Neural progenitor cell (in vitro differentiated cells): ENCODE data around the gene ATXN1. TPM values are rescaled to one million over a fixed set of nuclear protein-coding genes. Genes with fewer than 3 reads are reported as not detected.

Source experiments
- DNase-seq: peaks from one replicate; pipeline ENCODE4 v3.0.0-alpha.2; 2016; ENCODE audit warnings: low spot score
- H2AFZ ChIP-seq: fragments of 200-600 bp; sonication (generic); replicated peaks from 2 replicates; pipeline ENCODE4 v1.6.1; 2016; ENCODE audit warnings: antibody characterized with exemption
- H3F3A ChIP-seq: fragments of 200-600 bp; sonication (generic); 2 replicates; pipeline ENCODE4 v1.6.1; 2016; ENCODE audit warnings: antibody characterized with exemption, low read depth
- H3K27ac ChIP-seq: fragments of 200-600 bp; sonication (generic); 2 replicates; pipeline ENCODE4 v1.5.1; 2016; ENCODE audit warnings: mild to moderate bottlenecking
- H3K27me3 ChIP-seq: fragments of 200-600 bp; sonication (generic); 2 replicates; pipeline ENCODE4 v1.6.1; 2016; ENCODE audit warnings: mild to moderate bottlenecking, moderate library complexity
- H3K36me3 ChIP-seq: fragments of 200-600 bp; sonication (generic); 2 replicates; pipeline ENCODE4 v1.5.1; 2016
- H3K4me1 ChIP-seq: fragments of 200-600 bp; sonication (generic); 2 replicates; pipeline ENCODE4 v1.6.1; 2016; ENCODE audit warnings: mixed run types
- H3K4me2 ChIP-seq: fragments of 200-600 bp; sonication (generic); 2 replicates; pipeline ENCODE4 v1.6.1; 2016
- H3K4me3 ChIP-seq: fragments of 200-600 bp; sonication (generic); 2 replicates; pipeline ENCODE4 v1.5.1; 2016
- H3K79me2 ChIP-seq: fragments of 200-600 bp; sonication (generic); 2 replicates; pipeline ENCODE4 v1.6.1; 2016; ENCODE audit warnings: low read depth
- H3K9ac ChIP-seq: fragments of 200-600 bp; sonication (generic); 2 replicates; pipeline ENCODE4 v1.6.1; 2016
- H3K9me3 ChIP-seq: fragments of 200-600 bp; sonication (generic); 2 replicates; pipeline ENCODE4 v1.5.1; 2016; ENCODE audit warnings: low read depth
- H4K20me1 ChIP-seq: fragments of 200-600 bp; sonication (generic); 2 replicates; pipeline ENCODE4 v1.6.1; 2016; ENCODE audit warnings: low read depth
- H3K27ac Mint-ChIP-seq: 3 replicates; pipeline ENCODE4 v1.8.0; 2021; ENCODE audit warnings: mixed read lengths
- H3K27me3 Mint-ChIP-seq: 2 replicates; pipeline ENCODE4 v1.8.0; 2022; ENCODE audit warnings: low read depth, mild to moderate bottlenecking, inconsistent platforms, moderate library complexity, mixed read lengths; ENCODE audit not compliant: insufficient read depth
- H3K36me3 Mint-ChIP-seq: 3 replicates; pipeline ENCODE4 v1.8.0; 2021; ENCODE audit warnings: mixed read lengths
- H3K4me1 Mint-ChIP-seq: 3 replicates; pipeline ENCODE4 v1.8.0; 2021; ENCODE audit warnings: mixed read lengths
- H3K4me3 Mint-ChIP-seq: 3 replicates; pipeline ENCODE4 v1.8.0; 2021; ENCODE audit warnings: mild to moderate bottlenecking, moderate library complexity, mixed read lengths
- H3K9me3 Mint-ChIP-seq: 3 replicates; pipeline ENCODE4 v1.8.0; 2020; ENCODE audit warnings: mixed read lengths
- CTCF ChIP-seq: fragments of 200-600 bp; sonication (generic); IDR thresholded peaks from 2 replicates; pipeline ENCODE4 v1.5.1; 2017; ENCODE audit warnings: antibody characterized with exemption, mild to moderate bottlenecking
- EZH2 ChIP-seq: fragments of 200-600 bp; sonication (generic); IDR thresholded peaks from 2 replicates; pipeline ENCODE4 v1.6.1; 2017; ENCODE audit warnings: antibody characterized with exemption, mild to moderate bottlenecking, moderate library complexity
- EZH2phosphoT487 ChIP-seq: fragments of 200-600 bp; sonication (generic); IDR thresholded peaks from 2 replicates; pipeline ENCODE4 v1.6.1; 2017; ENCODE audit warnings: antibody characterized with exemption
- total RNA-seq: library from RNA; depleted of rRNA; stranded (reverse); fragments of >200 nt; gene quantifications from 2 replicates; pipeline ENCODE4 v1.2.3, GENCODE V29; 2015; ENCODE audit warnings: low replicate concordance

Gene ATXN1
- total RNA-seq, 1 donor from 2014 or later = 3.6 TPM

- Mint-ChIP-seq H3K4me1 (peaks cover 15% of the 10 kb centered on the region), H3K27me3 (peaks cover 7% of the 10 kb centered on the region), H3K9me3 (no peaks in the 10 kb centered on the region), H3K4me3 (no peak overlapping the region), H3K27ac (no peak overlapping the region), H3K36me3 (no peaks in the 10 kb centered on the region)
- Histone ChIP-seq H3K27me3 (no peaks in the 10 kb centered on the region), H3F3A (peaks cover 9% of the 10 kb centered on the region), H2AFZ (no peak overlapping the region), H4K20me1 (no peaks in the 10 kb centered on the region), H3K79me2 (no peaks in the 10 kb centered on the region), H3K4me3 (no peak overlapping the region), H3K36me3 (no peaks in the 10 kb centered on the region), H3K4me1 (peaks cover 10% of the 10 kb centered on the region), H3K9ac (no peak overlapping the region), H3K4me2 (no peak overlapping the region), H3K9me3 (no peaks in the 10 kb centered on the region), H3K27ac (no peak overlapping the region)
- DNase-seq = no peak
- no peak for TF ChIP-seq EZH2phosphoT487
- TF ChIP-seq CTCF = no peak
- no peak for TF ChIP-seq EZH2
Measured at GRCh38 chr6:16335176-16335575, 426.1 kb downstream of the ATXN1 start.

DNA sequence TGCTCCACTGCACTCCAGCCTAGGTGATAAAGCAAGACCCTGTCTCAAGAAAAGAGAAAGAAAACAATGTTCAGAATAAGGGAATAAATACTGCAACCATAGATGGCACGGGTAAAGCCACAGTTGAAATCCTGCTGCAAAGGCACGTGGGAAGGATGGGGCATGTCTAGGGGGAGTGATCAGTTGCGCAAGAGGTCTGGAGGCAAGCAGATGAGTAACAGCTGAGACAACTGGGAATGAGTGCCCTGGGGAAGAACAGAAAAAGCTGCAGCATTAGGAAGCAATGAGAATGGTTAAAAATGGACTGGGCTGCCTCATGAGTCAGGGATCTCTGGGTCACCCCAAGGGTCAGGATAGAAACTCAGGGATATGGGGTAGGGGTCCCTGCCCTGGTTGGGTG lies 426.6 kb downstream of the ATXN1 start:
- H3K79me2 ChIP-seq = no peaks in the 10 kb centered on the region
- no peak overlapping the region for H3K27ac ChIP-seq
- Mint-ChIP-seq H3K27ac (no peak overlapping the region), H3K36me3 (no peaks in the 10 kb centered on the region), H3K4me3 (no peak overlapping the region), H3K4me1 (peaks cover 15% of the 10 kb centered on the region), H3K9me3 (no peaks in the 10 kb centered on the region), H3K27me3 (peaks cover 7% of the 10 kb centered on the region)
- H3K36me3 ChIP-seq = no peaks in the 10 kb centered on the region
- no peak overlapping the region for H3K9ac ChIP-seq
- H2AFZ ChIP-seq = no peak overlapping the region
- H3K9me3 ChIP-seq = no peaks in the 10 kb centered on the region
- TF ChIP-seq EZH2phosphoT487 (no peak), EZH2 (no peak), CTCF (no peak)
- no peaks in the 10 kb centered on the region for H4K20me1 ChIP-seq
- DNase-seq = no peak
- H3K4me1 ChIP-seq = peaks cover 10% of the 10 kb centered on the region
- no peaks in the 10 kb centered on the region for H3K27me3 ChIP-seq
- peaks cover 9% of the 10 kb centered on the region for H3F3A ChIP-seq
- no peak overlapping the region for H3K4me3 ChIP-seq
- H3K4me2 ChIP-seq = no peak overlapping the region

- Histone ChIP-seq H2AFZ (no peak overlapping the region), H3K9ac (no peak overlapping the region), H4K20me1 (no peaks in the 10 kb centered on the region), H3K9me3 (no peaks in the 10 kb centered on the region), H3K4me2 (no peak overlapping the region), H3K36me3 (no peaks in the 10 kb centered on the region), H3K4me3 (no peak overlapping the region), H3K27me3 (no peaks in the 10 kb centered on the region), H3K27ac (no peak overlapping the region), H3F3A (peaks cover 9% of the 10 kb centered on the region), H3K79me2 (no peaks in the 10 kb centered on the region), H3K4me1 (peaks cover 10% of the 10 kb centered on the region)
- no peak for DNase-seq
- no peak overlapping the region for H3K27ac Mint-ChIP-seq
- H3K36me3 Mint-ChIP-seq = no peaks in the 10 kb centered on the region
- H3K4me3 Mint-ChIP-seq = no peak overlapping the region
- no peaks in the 10 kb centered on the region for H3K9me3 Mint-ChIP-seq
- H3K4me1 Mint-ChIP-seq = peaks cover 7% of the 10 kb centered on the region
- TF ChIP-seq EZH2 (no peak), EZH2phosphoT487 (no peak), CTCF (no peak)
- peaks cover 7% of the 10 kb centered on the region for H3K27me3 Mint-ChIP-seq
Measured at GRCh38 chr6:16333580-16333979, 427.7 kb downstream of the ATXN1 start.

DNA sequence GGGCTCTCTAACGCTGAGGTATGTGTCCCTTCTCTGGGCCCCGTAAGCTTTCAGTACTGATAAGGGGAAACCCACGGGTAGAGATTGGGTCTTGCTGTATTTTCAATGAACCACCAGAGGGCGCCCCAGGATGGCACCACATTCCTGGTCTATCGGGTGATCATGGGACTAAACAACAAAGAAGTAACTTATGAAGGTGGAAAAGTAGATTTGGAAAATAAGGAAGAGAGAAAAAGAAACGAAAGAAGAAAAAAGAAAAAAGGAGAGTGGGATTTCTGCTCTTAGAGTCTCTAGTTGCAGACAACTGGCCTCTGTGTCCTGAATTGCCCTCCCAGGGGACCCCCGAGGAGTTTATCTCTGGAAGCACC lies 429.1 kb downstream of the ATXN1 start:
- no peak overlapping the region for H3K27ac Mint-ChIP-seq
- H3K4me1 Mint-ChIP-seq = peaks cover 9% of the 10 kb centered on the region
- peak overlapping the region; percentile 68 for H3K4me2 ChIP-seq
- DNase-seq = peak; percentile 89
- H3K9me3 ChIP-seq = no peaks in the 10 kb centered on the region
- H3F3A ChIP-seq = peaks cover 9% of the 10 kb centered on the region
- H3K79me2 ChIP-seq = no peaks in the 10 kb centered on the region
- H4K20me1 ChIP-seq = no peaks in the 10 kb centered on the region
- H3K27ac ChIP-seq = no peak overlapping the region
- no peaks in the 10 kb centered on the region for H3K9me3 Mint-ChIP-seq
- no peaks in the 10 kb centered on the region for H3K36me3 ChIP-seq
- peak overlapping the region; percentile 7 for H3K4me3 ChIP-seq
- H2AFZ ChIP-seq = peak overlapping the region; percentile 93
- no peaks in the 10 kb centered on the region for H3K27me3 ChIP-seq
- peaks cover 10% of the 10 kb centered on the region for H3K4me1 ChIP-seq
- H3K27me3 Mint-ChIP-seq = peaks cover 7% of the 10 kb centered on the region
- TF ChIP-seq EZH2 (no peak), CTCF (peak; percentile 96)
- H3K9ac ChIP-seq = no peak overlapping the region
- no peaks in the 10 kb centered on the region for H3K36me3 Mint-ChIP-seq
- H3K4me3 Mint-ChIP-seq = no peak overlapping the region
